Measurements from ENCODE around the gene TLR2.

The TLR2 gene

GRCh38 chr4:153684182-153684970 lies at the start of gene TLR2:
TSS of gene TLR2 (plus strand) at chr4:153684280. CDS start at chr4:153702908, 18,628 bp downstream.
- no peak for DNase-seq

GRCh38 chr4:153634738-153635353 lies 49.2 kb upstream of the TLR2 start:
- DNase-seq, result no peak

GRCh38 chr4:153635846-153636245 lies 48.2 kb upstream of the TLR2 start:
- no peak for DNase-seq

GRCh38 chr4:153637201-153637600 lies 46.9 kb upstream of the TLR2 start:
- DNase-seq, result no peak

GRCh38 chr4:153638011-153638410 lies 46.1 kb upstream of the TLR2 start:
- no peak for DNase-seq

- DNase-seq, result no peak
Measured at GRCh38 chr4:153638999-153639398, 45.1 kb upstream of the TLR2 start.

- DNase-seq, result no peak
Measured at GRCh38 chr4:153639833-153640802, 44.0 kb upstream of the TLR2 start.

GRCh38 chr4:153641532-153641931 lies 42.5 kb upstream of the TLR2 start:
- DNase-seq, result no peak

GRCh38 chr4:153643406-153644383 lies 40.4 kb upstream of the TLR2 start:
- DNase-seq, result peak; percentile 60

- DNase-seq, result no peak
Measured at GRCh38 chr4:153645183-153645582, 38.9 kb upstream of the TLR2 start.

- no peak for DNase-seq
Measured at GRCh38 chr4:153646261-153646660, 37.8 kb upstream of the TLR2 start.

- no peak for DNase-seq
Measured at GRCh38 chr4:153646978-153647377, 37.1 kb upstream of the TLR2 start.

GRCh38 chr4:153647975-153648374 lies 36.1 kb upstream of the TLR2 start:
- DNase-seq, result no peak

GRCh38 chr4:153649572-153649991 lies 34.5 kb upstream of the TLR2 start:
- no peak for DNase-seq

GRCh38 chr4:153651116-153651515 lies 33.0 kb upstream of the TLR2 start:
- no peak for DNase-seq

- DNase-seq, result no peak
Measured at GRCh38 chr4:153651587-153651986, 32.5 kb upstream of the TLR2 start.

GRCh38 chr4:153652051-153652784 lies 31.9 kb upstream of the TLR2 start:
- no peak for DNase-seq

- no peak for DNase-seq
Measured at GRCh38 chr4:153655002-153655541, 29.0 kb upstream of the TLR2 start.

- DNase-seq, result no peak
Measured at GRCh38 chr4:153655928-153656327, 28.2 kb upstream of the TLR2 start.

- no peak for DNase-seq
Measured at GRCh38 chr4:153661215-153661822, 22.8 kb upstream of the TLR2 start.

GRCh38 chr4:153661908-153662307 lies 22.2 kb upstream of the TLR2 start:
- DNase-seq, result no peak
